ENCODE measurements around the gene USP37.

- TF ChIP-seq ISL1 (CRISPR knock-in tag; IDR thresholded peaks at IDR 0.05) = no peak
- TF ChIP-seq PPARA (CRISPR knock-in tag; IDR thresholded peaks at IDR 0.05; ENCODE audit: borderline replicate concordance) = no peak
- no peak for TF ChIP-seq PATZ1 (CRISPR knock-in tag; IDR thresholded peaks at IDR 0.05; ENCODE audit: borderline replicate concordance)
- no peak for TF ChIP-seq OSR1 (CRISPR knock-in tag; IDR thresholded peaks at IDR 0.05)
- no peak for TF ChIP-seq CSDC2 (CRISPR knock-in tag; IDR thresholded peaks at IDR 0.05)
- no peak for TF ChIP-seq BACH2 (CRISPR knock-in tag; IDR thresholded peaks at IDR 0.05; ENCODE audit: borderline replicate concordance)
- TF ChIP-seq RARB (CRISPR knock-in tag; IDR thresholded peaks at IDR 0.05) = no peak
- no peak for TF ChIP-seq ZFP30 (CRISPR knock-in tag; IDR thresholded peaks at IDR 0.05)
- no peak for TF ChIP-seq TOX (CRISPR knock-in tag; IDR thresholded peaks at IDR 0.05; ENCODE audit: borderline replicate concordance)
Measured at GRCh38 chr2:218403810-218404209, 164.3 kb downstream of the USP37 start.

Measured in SK-N-SH treated with all-trans-retinoic acid at 6 μM for 48 hours (cell line).